ENCODE measurements around the gene RAD9A.

The RAD9A gene

DNA sequence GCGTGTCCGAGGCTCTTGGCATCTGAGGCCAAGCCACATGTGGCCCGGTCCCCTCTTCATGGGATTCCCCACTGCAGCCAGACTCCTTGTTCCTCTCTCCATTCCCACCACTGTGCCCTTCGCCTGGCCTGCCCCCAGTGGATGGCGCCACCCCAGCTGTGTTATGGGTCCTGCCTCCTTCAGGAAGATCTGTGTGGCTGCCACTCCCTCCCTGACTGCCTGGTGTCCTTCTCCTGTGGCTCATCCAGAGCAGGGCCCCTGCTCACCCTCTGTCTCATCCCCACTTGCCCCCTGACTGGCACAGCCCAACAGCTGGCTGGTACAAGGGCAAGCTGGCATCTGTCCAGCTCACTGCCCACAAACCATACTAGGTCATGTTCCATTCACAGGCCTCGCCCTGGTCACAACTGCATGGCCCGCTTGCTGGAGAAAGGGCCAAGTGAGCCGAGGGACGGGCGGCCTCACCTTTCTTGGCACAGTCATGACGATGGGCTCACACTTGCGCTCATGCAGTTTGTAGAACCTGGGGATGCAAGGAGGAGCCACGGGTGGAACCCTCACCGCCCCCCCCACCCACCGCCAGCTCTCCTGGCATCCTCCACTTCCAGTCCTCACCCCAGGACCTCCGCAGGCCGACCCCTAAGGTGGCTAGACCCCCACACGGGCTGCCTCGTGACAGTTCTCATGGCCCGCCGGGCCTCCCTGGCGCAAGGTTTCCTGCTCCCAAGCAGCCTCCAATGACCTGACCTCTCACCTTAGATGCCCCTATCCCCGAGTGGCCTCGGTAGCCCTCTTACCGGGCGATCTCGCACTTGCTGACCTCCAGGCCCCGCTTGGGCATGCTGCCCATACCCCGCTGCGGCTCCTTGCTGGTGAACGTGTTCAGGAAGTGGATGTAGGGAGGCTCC lies 47.8 kb downstream of the RAD9A start:
- no peak for DNase-seq (ENCODE audit: low read depth in 2 of 2)

DNA sequence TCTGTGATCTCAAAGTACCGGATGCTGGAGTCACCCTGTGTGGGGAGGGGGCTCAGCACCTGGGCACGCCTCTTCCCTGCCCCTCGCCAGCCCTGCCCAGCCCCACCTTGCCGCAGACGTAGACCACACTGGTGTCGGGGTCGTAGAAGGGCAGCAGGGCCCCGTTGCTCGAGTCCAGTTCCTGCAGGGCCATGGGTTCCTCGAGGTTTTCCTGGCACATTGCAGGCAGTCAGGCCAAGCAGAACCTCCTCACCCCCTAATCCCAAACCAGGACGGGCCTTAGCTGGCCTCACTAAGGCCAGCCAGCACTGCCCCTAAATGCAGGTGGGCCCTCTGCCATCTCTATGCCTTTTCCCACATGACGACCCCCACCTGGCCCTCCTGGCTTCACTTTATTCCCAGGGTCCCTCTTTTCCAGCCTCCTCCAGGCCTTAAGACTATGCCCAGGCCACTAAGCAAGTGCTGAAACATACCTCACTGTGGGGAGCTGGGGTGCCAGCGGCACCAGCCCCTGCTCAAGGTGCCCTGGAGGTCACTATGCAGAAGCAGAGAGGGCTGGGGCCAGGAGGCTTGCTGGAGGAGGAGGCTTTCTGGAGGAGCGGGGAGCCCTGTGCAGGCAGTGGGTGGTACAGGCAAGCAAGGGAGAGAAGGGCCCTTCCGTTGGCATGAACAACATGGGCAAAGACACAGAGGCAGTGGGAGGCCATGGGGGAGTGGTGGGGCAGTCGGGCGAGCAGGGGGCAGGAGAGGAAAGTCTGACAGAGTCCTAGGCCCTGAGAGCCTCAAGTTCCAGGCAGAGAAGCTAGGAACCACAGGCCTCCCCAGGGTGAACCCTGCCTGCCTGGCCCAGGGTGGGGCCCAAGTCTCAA lies 48.7 kb downstream of the RAD9A start:
- no peak for DNase-seq (ENCODE audit: low read depth in 2 of 2)

DNA sequence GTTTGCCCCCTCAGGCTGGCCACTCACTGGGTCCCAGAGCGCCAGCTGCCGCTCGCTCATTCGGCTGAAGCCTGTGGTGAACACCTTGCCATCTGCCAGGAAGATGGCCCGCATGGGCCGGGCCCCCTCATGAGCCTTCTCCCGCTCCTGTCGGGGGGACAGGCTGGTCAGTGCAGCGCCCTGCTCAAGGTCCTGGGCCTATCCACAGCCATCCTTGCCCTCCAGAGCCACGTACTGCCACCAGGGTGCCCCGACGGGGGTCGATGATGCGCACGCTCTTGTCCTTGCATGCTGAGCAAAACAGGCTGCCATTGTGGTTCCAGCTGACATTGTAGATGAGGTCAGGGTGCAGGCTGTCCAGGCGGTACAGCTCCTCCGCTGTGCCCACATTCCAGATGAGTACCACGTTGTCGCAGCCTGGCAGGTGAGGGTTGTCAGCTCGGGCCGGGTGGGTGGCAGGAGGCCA lies 49.3 kb downstream of the RAD9A start:
- no peak for DNase-seq (ENCODE audit: low read depth in 2 of 2)

DNA sequence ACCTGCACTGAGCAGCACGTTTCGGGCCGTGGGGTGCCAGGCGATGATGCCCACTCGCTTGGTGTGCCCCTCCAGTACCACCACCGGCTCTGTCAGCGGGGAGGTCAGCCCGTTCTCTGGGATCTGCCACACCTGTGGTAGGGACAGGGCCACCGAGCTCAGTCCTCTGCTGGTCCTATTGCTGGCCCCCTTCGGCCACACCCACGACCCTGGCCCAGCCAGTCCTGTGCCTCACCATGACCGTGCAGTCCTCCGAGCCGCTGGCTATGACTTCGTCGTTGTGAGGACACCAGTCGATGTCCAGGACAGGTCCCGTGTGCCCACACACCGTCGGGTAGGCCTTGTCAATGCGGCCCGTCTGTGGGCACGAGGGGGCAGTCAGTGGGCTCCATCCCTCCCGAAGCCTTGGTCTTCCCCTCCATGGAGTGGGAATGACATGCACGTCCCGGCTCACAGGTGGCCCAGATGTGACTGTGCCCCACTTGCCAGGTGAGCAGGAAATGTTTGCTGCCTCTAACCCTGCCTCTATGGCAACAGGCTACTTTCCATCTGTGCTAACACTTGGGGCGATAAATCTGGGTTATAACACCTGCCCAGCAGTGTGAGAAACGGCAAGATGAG lies 50.1 kb downstream of the RAD9A start:
- DNase-seq (ENCODE audit: low read depth in 2 of 2), result no peak

DNA sequence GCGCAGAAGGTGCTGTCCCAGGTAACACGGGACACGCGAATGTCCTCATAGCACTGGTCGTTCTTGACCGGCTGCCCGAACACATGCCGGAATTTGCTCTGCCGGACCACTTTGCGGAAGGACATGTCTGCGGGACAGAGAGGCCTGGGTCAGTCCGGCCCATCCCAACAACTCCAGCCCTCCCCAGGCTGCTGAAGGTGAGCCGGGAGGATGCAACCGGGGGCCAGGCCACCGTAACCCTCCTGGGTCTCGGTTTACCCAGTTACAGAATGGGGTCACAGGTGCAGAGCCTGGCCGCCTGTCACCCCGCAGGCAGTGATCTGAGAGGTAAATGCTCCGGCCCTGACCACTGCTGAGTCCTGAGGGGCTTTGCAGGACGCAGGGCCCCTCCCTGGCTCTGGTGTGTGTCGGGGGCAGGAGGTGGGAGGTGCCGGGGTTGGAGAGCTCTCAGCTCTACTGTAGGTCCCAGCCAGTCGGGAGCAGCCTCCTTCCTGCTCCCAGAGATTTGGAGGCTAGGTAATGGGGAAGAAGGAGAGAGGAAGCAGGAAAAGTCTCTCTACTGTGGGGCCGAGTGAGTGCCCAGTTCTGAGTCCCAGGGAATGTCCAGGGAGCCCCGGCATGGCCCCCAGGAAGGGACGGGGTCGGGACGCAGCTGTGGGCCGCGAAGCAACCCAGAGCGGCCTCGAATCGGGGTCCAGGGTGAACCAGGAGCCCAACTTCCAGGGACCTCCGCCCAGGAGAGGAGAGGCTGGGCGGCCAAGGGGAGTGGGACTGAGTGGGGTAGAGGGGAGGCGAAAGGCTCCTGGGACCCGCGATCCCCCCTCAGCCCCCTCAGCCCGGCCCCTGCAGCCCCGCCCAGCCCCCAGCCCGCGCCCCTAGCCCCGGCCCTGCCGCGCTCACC lies 51.0 kb downstream of the RAD9A start:
- no peak for DNase-seq (ENCODE audit: low read depth in 2 of 2)

DNA sequence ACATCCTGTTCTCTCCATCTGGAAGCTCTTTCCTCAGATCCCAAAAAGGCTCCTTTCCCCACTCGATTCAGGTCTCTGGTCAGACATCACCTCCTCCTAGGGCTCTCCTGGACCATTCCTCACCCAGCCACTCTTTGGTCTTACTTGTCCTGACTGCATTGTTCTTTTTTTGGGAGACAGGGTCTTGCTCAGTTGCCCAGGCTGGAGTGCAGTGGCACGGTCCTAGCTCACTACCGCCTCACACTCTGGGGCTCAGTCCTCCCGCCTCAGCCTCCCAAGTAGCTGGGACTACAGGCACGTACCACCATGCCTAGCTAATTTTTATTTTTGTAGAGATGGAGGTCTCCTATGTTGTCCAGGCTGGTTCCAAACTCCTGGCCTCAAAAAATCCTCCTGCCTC lies 53.7 kb downstream of the RAD9A start:
- DNase-seq (ENCODE audit: low read depth in 2 of 2), result no peak
